GM19099 (cell line): ENCODE data around the gene HOXA9.

Experiments used
- POLR2A ChIP-seq: IDR thresholded peaks from 3 replicates; pipeline ENCODE4 v1.6.1; 2011; ENCODE audit warnings: low read depth; ENCODE audit not compliant: insufficient read length; ENCODE audit errors: extremely low read depth

The HOXA9 gene

DNA sequence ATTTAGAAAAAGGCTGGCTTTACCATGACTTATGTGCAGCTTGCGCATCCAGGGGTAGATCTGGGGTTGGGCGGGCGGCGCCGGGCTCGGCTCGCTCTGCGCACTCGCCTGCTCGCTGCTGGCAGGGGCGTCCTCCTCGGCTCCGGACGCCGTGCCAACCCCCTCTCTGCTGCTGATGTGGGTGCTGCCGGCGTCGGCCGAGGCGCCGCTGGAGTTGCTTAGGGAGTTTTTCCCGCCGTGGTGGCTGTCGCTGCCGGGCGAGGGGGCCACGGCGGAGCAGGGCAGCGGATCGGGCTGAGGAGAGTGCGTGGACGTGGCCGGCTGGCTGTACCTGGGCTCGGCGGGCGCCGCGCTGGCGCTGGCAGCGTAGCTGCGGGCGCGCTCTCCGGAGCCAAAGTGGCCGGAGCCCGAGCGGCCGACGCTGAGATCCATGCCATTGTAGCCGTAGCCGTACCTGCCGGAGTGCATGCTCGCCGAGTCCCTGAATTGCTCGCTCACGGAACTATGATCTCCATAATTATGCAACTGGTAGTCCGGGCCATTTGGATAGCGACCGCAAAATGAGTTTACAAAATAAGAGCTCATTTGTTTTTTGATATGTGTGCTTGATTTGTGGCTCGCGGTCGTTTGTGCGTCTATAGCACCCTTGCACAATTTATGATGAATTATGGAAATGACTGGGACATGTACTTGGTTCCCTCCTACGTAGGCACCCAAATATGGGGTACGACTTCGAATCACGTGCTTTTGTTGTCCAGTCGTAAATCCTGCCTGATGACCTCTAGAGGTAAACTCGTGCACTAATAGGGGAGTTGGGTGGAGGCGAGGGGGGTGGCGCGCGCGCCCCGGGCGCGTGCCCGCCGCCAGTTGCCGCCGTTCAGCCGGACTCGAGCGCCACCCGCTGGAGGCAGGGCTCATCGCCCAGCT is 22.1 kb downstream of the HOXA9 start, which contains the start of gene HOXA5:
Gene HOXA5, minus strand, starts transcription at position 659 of the 927 bp plus-strand sequence. Its CDS starts 74 bp downstream, at position 585.
- no peak for TF ChIP-seq POLR2A

DNA sequence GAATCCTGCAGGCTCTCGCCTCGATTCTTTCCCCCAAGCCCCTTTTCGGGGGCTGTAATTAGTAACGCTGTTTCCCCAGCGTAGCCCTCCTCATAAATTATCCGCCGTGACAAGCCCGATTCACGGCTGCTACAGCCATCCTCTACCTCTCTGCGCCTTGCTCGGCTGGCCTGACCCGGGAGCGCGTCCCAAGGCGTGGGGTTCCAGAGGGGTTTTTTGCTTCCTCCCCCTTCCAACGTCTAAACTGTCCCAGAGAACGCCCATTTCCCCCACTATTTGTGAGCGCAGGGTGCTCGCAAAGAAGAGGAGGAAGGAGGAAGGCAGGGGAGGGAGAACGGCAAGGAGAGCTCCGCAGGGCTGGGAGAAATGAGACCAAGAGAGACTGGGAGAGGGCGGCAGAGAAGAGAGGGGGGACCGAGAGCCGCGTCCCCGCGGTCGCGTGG is 22.7 kb downstream of the HOXA9 start:
- no peak for TF ChIP-seq POLR2A

DNA sequence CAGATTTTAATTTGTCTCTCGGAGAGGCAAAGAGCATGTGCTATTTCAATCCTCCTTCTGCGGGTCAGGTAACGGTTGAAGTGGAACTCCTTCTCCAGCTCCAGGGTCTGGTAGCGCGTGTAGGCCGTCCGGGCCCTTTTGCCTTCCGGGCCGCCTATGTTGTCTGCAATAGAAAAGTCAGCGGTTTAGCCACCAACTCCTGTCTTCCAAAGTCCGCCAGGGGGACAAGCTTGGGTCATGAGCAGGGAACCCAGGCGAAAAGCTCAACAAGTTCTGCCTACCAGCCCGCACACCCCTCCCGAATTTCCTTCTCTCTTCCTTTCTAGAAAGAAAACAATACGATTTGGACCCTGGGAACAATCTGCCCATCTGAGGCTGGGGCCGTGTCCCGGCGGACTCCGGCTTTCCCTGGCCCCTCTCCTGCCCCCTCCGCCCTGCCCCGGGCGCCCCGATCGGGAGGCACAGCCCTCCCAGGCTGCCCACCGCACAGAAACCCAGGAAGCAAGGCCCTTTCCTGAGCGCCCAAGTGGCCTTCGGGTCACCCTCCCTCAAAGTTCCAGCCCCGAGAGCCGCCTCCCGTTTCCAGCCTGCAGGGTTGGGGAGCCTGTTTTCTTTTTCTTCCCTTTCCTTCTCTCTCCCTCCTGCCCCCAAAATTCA is 23.3 kb downstream of the HOXA9 start:
- TF ChIP-seq POLR2A, result no peak

DNA sequence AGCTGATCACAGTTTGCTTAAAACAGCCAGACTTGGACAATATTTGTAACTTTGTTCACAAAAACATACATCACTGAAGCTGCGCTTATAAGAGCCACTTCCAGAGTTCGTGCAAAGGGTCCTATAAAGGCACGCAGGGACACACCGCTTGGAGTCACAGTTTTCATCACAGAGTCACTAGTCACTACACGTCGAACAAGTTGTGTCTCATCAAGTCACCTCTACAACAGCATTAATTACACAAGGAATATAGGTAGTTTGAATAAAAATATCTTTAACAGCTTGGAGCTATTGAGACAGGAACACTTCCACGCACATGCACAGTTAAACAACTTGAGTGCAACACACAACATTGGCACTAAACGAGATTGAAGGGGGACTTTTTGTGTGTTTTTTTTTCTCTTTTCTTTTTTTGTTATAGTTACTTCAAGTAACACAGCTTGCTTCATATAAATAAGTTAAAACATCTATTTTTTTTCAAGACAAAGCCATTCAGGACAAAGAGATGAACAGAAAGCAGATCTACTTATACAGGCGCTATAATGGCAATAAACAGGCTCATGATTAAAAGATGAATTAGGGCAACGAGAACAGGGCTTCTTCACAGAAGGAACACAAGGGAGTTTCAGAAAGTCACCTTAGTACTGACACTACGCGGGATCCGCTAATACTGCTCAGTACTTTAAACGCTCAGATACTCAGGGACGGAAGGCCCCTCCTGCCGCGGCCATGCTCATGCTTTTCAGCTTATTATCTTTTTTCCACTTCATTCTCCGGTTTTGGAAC is 24.0 kb downstream of the HOXA9 start:
- no peak for TF ChIP-seq POLR2A

DNA sequence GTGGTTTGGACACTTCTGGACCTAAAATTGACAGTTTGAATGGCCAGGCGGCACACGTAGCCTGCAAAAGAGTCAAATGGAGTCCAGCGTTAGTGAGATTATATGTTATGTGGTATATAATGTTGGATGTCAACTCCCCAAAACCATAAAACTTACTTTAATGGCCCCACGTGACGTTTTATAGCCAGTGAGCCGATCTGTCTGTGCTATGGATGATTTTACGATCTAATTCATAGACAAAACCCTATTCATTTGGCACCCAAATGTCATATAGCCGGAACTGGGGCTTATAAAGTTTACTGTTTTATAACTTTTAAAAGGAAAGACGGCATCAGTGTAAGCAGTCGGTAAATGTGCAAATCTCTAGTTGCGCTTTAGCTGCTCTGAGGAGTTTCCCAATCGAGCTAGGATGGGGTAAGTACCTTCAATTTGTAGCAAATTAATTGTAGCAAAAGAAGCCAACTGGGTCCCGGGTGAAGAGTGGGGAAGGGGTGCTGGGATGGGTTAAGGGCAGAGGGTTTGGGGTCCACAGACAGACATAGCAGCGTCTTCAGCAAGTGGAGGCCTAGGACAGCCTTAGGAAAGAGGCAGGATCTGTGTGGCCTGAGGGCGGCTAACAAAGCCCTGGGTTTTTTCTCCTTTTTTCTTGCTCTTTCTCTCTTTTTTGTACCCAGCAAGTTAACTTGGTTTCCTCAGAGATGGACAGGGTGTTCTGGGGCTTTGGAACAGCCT is 25.0 kb downstream of the HOXA9 start:
- no peak for TF ChIP-seq POLR2A

DNA sequence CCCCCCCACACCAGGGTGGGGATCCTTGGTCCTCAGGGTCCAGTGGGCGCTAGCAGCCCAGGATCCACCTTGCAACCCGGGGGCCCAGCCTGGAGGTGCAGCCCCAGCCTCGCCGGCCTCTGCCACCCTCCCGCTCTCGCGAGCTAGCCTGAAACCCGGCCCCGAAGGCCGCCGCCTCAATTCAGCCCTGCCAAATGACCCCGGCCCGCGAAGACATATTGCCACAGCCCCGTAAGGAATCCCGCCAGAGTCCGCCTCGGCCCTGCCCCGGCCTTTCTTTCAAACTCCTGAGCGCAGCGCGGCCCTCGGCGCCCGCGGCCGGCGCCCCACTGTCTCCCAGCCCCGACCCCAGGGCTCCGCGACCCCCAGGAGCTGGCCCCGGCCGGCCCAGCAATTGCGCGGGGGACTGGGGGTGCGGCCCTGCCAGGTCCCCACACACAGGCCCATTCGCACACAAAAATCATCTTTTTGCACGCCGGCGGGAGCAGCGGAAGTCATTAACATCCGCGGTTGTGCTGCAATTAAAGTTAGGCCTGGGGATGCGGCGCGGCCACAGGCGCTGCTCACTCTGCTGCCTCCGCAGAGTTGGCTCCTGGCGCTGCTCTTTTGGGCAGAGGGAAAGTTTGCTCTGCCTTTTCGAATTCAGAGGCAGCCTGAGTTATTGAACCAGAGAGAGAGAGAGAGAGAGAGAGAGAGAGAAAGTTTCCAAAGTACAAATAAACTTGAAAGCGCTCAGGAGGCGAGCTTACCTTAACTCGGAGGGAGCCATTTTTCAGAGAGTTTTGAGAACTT is 25.8 kb downstream of the HOXA9 start:
- TF ChIP-seq POLR2A, result no peak

DNA sequence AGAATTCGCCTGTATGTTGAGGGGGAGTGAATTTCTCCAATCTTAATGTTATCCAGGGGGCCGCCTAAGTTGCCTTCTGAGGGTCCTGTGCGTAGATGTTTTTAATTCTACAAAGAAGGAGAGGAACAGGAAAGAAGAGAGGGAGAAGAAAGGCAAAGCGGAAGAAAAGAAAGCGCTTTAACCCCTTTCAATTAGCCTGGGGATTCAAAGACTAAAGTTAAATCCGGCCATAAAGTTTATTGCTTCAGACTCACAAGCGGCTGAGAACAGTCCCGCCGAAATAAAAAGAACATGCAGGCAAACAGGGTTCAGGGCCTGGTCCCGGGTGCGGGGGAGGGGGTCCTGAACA is 26.4 kb downstream of the HOXA9 start:
- no peak for TF ChIP-seq POLR2A

DNA sequence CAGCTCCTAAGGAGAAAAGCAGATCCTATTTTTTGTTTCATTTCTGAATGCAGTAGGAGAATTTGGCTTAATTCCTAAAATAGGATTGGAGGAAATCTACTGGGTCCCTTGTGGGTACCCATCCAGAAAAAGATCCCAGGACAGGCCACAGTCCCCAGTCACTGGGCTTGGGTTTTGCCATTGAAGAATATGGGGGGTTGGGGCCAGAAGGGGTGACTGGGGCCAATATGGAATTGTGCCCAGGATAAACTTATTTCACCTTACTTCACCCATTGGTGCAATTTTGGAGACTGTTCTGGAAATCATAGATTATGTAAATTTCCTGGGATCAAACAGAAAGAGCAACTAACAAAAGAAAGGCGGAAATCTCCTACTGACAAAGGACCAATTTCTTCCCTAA is 26.9 kb downstream of the HOXA9 start:
- no peak for TF ChIP-seq POLR2A

DNA sequence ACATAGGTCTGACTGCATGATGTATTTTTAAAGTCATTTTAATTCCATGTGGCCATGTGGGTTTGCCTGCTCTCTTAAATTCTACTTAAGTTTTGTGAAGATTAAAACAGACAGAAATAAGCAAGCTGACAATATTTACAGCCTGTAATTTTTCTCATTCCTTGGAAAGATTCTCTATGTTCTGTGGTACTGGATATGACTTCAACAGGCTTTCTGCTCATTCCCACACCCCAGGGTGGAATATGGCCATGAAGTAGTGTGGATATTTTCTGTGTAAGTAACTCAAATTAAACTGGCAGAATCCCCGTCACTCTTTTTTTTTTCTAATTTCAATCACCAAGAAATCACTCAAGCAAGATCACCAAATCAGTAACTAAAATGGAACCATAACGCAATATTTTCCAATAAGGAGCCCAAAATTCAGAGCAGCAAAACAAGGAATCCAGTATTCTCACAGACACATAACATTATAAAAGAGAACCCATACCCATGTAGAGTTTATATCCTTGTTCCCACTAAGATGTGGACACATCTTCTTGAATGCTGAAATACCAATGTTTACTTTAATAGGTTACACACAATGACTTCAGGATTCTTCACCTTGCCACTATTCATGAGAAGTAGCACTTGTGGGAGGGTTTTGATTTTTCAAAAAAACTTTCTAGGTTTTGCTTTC is 27.6 kb downstream of the HOXA9 start:
- no peak for TF ChIP-seq POLR2A

DNA sequence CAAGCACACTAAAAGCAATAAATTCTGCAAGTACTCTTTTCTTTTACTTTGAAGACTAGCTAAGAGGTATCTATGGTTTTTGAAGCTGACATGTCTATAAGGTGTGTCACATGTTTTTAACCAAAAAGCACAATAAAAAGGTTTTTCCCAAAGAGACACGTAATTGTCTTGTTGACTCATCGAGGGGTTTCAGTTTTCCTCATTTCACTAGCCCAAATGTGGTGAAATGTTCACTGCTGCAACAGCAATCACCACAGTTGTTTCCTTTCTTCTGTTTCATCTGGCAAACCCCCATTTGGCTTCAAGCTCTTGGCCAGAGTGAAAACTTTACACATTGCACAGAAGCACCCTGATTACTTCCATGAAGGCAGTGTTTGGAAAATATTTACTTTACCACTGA is 30.9 kb downstream of the HOXA9 start:
- TF ChIP-seq POLR2A, result no peak

DNA sequence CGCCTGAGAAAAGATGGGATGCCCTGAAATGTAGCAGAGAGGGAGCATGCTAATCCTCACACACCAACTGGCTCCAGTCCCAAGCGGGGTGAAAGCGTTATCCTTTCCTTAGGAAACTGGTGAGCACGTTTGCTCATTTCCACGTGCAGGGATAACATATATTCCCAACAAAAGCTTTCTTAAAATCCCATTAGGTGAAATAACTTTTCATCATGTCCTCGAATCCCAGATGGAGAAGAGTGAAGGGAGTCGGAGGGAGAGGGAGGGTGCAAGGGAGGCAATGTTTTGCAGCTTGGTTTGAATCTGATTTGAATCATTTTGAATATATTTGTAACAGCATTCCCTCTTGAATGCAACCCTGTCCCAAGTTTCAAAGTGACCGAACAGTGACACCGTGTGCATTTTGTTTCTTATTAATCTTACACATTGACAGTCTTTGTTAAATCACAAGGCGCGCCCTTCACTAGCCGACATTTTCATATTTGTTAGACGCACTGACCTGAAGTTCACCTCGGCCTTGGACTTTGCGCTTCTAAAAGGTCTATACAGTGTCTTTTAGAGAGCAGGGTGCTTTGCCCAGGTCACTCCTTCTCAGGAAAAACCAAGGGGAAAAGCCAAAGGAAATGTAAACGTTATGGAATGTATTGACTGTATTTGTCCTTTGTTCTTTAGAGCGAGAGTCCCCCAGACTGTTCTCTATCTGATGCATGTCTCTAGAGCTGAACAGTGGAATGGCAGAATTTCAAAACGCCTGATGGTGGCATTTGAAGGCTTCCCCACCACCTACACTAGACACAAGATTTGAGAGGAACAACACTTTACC is 31.7 kb downstream of the HOXA9 start:
- TF ChIP-seq POLR2A, result no peak

DNA sequence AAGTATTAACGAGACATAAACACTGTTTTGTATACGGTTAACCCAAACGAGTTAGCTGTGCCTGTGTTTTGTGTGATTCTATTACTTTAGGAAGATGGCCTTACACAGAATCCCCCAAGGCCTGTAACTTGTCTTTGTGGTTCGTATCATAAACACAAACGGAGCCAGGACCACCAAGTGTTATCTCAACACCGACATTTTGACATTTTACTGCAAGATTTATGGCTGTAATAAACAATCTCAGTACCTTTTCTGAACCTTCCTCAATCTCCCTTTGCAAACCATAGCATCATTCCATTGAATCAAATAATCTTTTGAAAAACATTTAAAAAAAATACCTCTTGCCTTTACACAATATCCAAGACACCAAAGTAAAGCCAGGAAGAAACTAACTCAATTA is 32.4 kb downstream of the HOXA9 start:
- no peak for TF ChIP-seq POLR2A

DNA sequence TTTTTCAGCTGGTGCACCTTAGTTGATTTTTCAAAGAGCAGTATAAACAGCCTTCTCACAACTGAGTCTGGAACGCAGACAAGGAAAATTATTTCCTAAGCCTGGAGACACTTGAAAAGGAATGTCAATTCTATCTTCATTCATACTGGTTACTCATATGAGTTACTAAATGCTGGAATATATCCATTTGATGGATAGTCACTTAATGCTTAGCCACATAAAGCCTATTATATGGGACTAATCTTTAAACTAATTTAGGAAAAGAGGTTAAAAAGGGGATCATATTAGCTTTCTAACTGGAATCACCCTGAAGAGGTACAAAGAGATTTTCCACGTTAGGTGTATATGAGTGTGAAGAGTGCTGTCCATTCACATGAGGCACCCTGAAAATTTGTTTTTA is 33.1 kb downstream of the HOXA9 start:
- TF ChIP-seq POLR2A, result no peak

DNA sequence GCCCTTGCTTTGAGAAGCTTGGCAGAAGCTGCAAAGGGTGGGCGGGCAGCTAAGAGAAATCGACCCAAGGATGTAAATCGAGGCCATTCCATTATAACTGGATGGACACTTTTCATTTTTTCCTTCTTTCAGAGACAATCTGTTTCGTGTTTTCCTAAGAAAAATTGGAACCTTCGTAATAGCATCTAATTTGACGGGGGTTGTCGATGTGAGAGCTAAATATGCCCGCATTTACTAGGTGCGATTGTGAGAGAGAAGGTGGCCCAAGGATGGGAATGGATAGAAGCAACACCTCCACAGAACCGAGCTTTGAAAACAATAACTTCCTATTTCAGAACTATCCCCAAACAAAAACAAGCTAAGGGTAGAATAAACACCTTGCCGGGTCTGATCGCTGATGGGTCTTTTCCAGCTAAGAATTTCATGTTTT is 33.9 kb downstream of the HOXA9 start:
- no peak for TF ChIP-seq POLR2A
